HG03520 (cell line): ENCODE data around the gene HTRA3.

Source experiments
- ATAC-seq: cut with Tn5 transposase; IDR thresholded peaks from one replicate; pipeline ENCODE4 v1.9.1; 2021; ENCODE audit warnings: mild to moderate bottlenecking, moderate library complexity; ENCODE audit not compliant: unreplicated experiment

Gene HTRA3

DNA sequence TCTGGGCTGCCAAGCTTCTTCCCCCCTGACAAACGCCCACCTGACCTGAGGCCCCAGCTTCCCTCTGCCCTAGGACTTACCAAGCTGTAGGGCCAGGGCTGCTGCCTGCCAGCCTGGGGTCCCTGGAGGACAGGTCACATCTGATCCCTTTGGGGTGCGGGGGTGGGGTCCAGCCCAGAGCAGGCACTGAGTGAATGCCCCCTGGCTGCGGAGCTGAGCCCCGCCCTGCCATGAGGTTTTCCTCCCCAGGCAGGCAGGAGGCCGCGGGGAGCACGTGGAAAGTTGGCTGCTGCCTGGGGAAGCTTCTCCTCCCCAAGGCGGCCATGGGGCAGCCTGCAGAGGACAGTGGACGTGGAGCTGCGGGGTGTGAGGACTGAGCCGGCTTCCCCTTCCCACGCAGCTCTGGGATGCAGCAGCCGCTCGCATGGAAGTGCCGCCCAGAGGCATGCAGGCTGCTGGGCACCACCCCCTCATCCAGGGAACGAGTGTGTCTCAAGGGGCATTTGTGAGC is 37.0 kb downstream of the HTRA3 start:
- ATAC-seq, result no peak

DNA sequence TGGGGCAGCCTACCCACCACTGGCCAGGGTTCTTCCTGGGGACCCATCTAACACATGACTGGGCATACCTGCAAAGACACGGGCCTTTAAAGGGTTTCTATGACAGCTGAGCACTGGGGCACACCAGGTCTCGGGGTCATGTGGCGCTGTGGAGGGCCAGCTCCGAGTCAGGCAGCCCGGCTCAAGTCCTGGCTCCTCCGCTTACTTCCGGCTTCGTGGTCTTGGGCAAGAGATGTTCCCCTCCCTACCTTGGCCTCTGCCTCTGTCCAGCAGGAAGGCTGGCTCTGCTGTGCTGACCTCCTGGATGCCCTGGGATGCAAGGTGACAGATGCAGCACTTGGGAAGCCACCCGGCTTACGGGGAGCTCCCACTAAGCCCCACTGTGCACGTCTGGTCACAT is 37.6 kb downstream of the HTRA3 start:
- ATAC-seq, result no peak

DNA sequence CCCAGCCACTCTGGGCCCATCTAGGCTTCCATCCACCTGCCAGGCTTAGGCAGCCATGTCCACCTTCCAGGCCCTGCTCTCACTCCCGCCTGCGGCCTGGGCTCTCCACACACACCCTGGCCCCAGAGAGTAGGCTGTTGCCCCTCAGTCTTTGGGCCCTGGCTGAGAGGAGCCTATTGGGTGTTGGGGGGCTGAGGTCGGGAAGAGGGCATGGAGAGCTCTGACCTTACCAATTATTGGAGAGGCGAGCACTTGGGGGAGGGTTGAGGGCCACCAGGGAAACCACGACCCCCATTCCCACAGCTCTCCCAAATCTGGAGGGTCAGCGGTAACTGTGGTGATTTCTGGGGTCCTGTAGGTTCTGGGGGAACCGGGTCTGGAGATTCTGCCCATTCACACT is 38.2 kb downstream of the HTRA3 start:
- no peak for ATAC-seq

DNA sequence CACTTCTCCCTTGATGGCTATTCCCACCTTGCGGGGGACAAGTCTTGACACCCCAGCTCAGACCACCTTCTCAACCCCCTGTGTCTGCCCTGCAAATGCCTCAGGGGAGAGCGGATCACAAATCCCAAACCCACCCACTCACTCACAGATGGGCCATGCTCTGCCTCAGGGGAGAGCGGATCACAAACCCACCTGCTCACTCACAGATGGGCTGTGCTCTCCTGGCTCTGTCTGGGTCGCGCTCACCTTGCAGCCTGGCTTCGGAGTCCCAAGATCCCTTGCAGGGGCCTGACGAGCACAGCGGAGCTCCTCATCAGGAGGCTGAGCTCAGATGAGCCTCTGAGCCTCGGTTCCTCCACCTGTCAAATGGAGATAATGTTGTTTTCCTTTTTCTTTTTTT is 38.6 kb downstream of the HTRA3 start:
- ATAC-seq, result no peak

- no peak for ATAC-seq
Measured at GRCh38 chr4:8308856-8309771, 39.6 kb downstream of the HTRA3 start.

DNA sequence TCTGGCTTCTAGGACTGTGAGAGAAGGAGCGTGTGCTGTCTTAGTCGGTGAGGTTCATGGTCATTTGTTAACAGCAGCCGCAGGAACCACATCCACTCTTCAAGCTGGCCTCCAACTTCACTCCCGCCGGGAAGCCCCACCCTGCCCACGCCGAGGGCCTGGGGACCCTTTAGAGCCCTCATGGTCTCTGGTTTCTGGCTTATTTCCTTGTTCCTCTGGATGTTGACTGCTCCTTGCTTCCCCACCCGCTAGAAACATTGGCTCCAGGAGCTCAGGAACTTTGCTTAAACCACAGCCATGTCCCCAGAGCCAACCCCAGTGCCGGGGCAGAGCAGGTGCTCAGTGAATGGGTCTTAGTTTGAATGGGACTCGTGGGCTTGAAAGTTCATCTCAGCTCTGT is 40.8 kb downstream of the HTRA3 start:
- ATAC-seq, result no peak

DNA sequence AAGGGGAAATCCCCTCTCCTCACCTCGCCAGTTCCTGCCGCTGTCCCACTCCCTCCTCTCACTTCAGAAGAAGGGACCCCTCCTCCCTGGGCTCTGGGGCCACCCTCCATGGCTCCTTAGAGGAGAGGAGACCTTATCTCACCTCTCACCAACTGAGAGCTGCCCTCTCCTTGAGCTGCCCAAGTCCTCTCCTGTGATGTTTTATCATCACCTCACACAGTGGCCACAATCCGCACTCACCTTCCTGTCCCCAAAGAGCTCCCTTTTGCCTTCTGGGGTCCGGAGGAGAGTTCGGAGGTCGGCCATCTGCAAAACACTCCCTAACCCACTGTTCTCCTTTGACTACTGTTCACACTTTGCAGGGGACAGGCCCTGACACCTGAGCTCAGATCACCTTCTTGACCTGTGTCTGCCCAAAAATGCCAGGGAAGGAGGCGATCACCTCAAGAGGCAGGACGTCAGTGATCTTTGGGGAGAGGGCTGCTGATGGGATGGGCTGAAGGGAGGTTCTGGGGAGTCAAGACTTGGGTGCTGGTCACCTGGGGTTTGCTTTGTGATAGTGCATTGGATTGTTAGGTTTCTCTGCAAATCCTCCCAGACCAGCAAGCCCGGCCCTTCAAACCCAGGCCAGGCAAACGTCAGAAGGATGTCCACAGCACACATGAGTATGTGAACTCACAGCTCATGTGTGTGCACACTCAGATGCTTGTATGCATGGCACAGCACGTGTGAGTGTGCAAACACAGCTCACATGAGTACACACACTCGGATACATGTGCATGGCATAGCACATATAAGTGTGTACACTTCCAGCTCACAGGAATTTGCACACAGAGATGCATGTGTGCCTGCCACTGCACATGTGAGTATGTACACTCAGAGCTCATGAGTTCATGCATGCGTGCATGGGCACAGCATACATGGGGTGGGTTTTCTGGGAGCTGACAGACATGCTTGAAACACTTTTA is 41.8 kb downstream of the HTRA3 start:
- ATAC-seq, result no peak

DNA sequence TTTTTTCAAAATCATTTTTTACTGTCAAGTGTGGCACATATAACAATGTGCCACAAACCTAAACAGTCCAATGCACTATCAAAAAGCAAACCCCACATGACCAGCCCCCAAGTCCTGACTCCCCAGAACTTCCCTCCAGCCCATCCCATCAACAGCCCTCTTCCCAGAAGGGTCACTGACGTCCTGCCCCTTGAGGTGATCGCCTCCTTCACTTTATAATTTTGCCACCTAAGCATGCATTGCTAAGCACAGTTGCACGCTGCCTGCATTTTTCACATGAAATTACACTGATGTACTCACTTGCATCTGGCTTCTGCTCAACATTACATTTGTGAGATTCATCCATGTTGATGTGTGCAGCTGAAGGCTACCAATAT is 42.5 kb downstream of the HTRA3 start:
- no peak for ATAC-seq

- ATAC-seq, result no peak
Measured at GRCh38 chr4:8312976-8313375, 43.4 kb downstream of the HTRA3 start.

GRCh38 chr4:8314691-8315255 is 45.2 kb downstream of the HTRA3 start:
- no peak for ATAC-seq

- no peak for ATAC-seq
Measured at GRCh38 chr4:8315435-8316250, 46.1 kb downstream of the HTRA3 start.

DNA sequence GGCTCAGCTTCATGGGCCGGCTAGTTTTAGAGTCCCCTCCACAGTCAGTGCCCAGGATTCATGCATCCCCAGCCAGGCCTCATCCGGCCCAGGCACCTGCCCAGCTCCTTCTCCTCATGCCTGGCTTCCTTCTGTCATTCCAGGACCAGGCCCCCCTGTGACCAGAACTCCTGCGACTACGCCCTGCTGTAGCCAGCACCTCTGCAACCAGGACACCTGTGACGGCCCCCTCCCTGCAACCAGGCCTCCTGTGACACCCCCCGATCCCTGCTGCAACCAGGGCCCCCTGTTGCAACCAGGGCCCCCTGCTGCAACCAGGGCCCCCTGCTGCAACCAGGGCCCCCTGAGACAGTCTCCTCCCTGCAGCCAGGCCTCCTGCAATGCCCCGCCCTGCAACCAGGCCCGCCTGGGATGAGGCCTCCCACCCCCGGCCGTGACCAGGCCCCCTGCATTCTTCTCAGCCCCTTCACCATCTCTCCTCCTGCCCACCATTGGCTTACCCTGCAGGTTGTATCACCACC is 46.8 kb downstream of the HTRA3 start:
- no peak for ATAC-seq

GRCh38 chr4:8316911-8317351 is 47.4 kb downstream of the HTRA3 start:
- ATAC-seq, result no peak

DNA sequence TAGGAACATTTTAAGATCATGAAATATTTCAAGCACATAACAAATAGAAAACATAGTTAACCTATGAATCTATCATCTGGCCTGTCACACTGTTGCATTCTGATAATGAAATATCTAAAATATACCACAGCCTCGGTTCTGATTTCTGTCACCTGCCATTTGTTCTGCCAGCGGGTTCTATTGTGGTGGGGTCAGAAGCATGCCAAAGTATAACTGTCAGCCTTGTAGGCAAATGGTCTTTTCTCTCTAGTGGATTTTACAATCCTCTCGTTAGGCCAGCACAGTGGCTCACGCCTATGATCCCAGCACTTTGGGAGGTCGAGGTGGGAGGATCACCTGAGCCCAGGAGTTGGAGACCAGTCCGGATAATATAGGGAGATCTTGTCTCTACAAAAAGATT is 47.9 kb downstream of the HTRA3 start:
- no peak for ATAC-seq

- no peak for ATAC-seq
Measured at GRCh38 chr4:8318509-8318908, 49.0 kb downstream of the HTRA3 start.

DNA sequence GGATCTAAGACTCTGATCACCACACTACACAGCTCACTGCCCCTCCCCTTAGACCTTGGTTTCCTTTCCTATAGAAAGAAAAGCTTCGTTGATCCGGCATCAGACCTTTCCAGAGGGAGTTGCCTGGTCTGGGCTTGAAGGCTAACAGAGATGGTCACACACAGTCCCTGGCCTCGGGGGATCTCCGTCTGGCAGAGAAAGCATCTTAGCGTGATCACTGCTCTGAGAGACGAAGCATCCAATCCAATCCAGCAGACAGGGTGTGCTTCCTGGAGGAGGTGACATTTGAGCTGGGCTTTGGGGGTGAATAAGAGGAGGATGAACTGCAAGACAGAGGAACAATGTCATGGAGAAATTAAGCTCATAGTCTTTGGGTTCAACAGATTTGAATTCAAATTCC is 49.5 kb downstream of the HTRA3 start:
- ATAC-seq, result no peak

- no peak for ATAC-seq
Measured at GRCh38 chr4:8319731-8320385, 50.3 kb downstream of the HTRA3 start.

- no peak for ATAC-seq
Measured at GRCh38 chr4:8320386-8320750, 50.8 kb downstream of the HTRA3 start.

- ATAC-seq, result no peak
Measured at GRCh38 chr4:8321220-8321619, 51.7 kb downstream of the HTRA3 start.

DNA sequence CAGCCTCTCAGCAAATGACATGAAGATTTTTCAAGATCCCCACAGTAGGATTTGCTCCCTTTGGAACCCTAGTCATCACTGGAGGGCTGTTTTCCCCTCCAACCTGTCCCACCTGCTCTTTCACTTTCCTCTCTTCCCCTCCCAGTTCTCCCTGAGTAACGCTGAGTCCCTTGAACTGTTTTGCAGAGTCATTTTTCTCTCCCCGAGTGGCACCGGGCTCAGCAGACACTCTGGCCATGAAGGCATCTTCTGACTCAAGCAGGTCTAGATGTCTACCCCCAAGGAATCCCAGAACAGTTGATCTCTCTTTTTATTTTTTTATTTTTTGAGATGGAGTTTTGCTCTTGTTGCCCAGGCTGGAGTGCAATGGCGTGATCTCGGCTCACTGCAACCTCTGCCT is 52.2 kb downstream of the HTRA3 start:
- no peak for ATAC-seq
